ENCODE data around the gene STAB1. TPM values are rescaled to one million over a fixed set of nuclear protein-coding genes. Genes with fewer than 3 reads are reported as not detected.

Gene STAB1
- total RNA-seq, 2 experiments from 2014 or later, result not detected

- Mint-ChIP-seq H3K9me3 (no peaks in the 10 kb centered on the region), H3K27me3 (no peaks in the 10 kb centered on the region), H3K4me3 (no peak overlapping the region), H3K36me3 (ENCODE audit: low read depth) (peaks cover 31% of the 10 kb centered on the region), H3K4me1 (no peaks in the 10 kb centered on the region), H3K27ac (no peak overlapping the region)
- ChIA-PET POLR2A (no interaction called here), CTCF (no interaction called here)
- DNase-seq, result no peak
Observed at GRCh38 chr3:52483577-52484381, 11.4 kb upstream of the STAB1 start.

DNA sequence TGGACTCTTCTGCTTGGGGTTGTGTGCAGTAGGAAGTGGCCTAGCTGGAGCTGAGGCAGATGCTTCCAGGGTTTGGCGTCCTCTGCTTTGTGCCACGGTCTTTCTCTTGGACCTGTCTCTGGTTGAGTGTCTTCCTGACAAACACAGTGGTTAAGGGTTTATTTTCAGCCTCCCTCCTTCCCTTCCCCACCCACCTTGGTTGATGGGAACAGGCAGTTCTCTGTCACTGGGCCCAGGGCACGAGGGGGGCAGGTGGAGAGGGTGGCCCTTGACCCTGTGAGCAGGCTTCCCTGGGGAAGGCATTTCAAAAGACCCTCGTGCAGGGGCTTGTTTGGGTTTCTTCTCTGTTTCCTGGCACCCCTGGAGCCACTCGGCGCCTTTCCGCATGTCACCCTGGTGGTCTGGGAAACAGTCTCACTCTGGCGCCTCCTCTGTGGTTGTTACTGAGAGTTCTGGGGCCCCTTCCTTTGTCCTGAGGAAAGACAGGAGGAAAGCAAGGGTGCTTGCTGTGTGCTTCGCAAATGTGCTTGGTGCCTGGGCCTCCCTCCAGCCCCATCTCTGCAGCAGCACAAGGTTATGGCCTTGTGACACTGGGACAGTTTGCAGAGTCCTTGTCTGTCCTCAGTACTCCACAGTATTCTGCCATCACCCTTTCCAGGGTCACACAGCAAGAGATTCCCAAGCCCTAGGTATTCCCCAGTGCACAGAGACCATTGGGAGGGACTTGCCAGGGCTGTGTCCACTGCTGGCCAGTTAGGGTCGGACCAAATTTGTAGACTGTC, 10.3 kb upstream of the STAB1 start:
- DNase-seq, result no peak
- no peaks in the 10 kb centered on the region for H3K9me3 Mint-ChIP-seq
- H3K4me3 Mint-ChIP-seq, result no peak overlapping the region
- H3K36me3 Mint-ChIP-seq (ENCODE audit: low read depth), result peaks cover 25% of the 10 kb centered on the region
- CTCF ChIA-PET, result no interaction called here
- H3K4me1 Mint-ChIP-seq, result no peaks in the 10 kb centered on the region
- no peaks in the 10 kb centered on the region for H3K27me3 Mint-ChIP-seq
- no peak overlapping the region for H3K27ac Mint-ChIP-seq
- POLR2A ChIA-PET, result no interaction called here

GRCh38 chr3:52487050-52487787, 7.9 kb upstream of the STAB1 start:
- DNase-seq, result no peak
- ChIA-PET CTCF (no interaction called here), POLR2A (no interaction called here)
- no peaks in the 10 kb centered on the region for H3K27me3 Mint-ChIP-seq
- H3K9me3 Mint-ChIP-seq, result no peaks in the 10 kb centered on the region
- H3K36me3 Mint-ChIP-seq (ENCODE audit: low read depth), result peaks cover 16% of the 10 kb centered on the region
- H3K4me3 Mint-ChIP-seq, result no peak overlapping the region
- H3K27ac Mint-ChIP-seq, result no peak overlapping the region
- no peaks in the 10 kb centered on the region for H3K4me1 Mint-ChIP-seq

- CTCF ChIA-PET, result no interaction called here
- H3K27me3 Mint-ChIP-seq, result no peaks in the 10 kb centered on the region
- H3K36me3 Mint-ChIP-seq (ENCODE audit: low read depth), result peaks cover 22% of the 10 kb centered on the region
- POLR2A ChIA-PET, result no interaction called here
- no peaks in the 10 kb centered on the region for H3K9me3 Mint-ChIP-seq
- H3K4me1 Mint-ChIP-seq, result no peaks in the 10 kb centered on the region
- H3K4me3 Mint-ChIP-seq, result no peak overlapping the region
- no peak overlapping the region for H3K27ac Mint-ChIP-seq
- no peak for DNase-seq
Observed at GRCh38 chr3:52487788-52488691, 7.1 kb upstream of the STAB1 start.

GRCh38 chr3:52488746-52489145, 6.4 kb upstream of the STAB1 start:
- DNase-seq, result no peak
- Mint-ChIP-seq H3K27ac (no peak overlapping the region), H3K36me3 (ENCODE audit: low read depth) (peaks cover 22% of the 10 kb centered on the region), H3K4me1 (no peaks in the 10 kb centered on the region), H3K4me3 (no peak overlapping the region), H3K9me3 (no peaks in the 10 kb centered on the region), H3K27me3 (no peaks in the 10 kb centered on the region)
- ChIA-PET CTCF (no interaction called here), POLR2A (no interaction called here)

- POLR2A ChIA-PET, result no interaction called here
Observed at GRCh38 chr3:52489453-52489852, 5.7 kb upstream of the STAB1 start.

GRCh38 chr3:52490035-52490938, 4.9 kb upstream of the STAB1 start:
- ChIA-PET CTCF (no interaction called here), POLR2A (interaction anchor here (1.1 kb wide), 1 partner anchor 10 kb away, joined by 4 read pairs; no protein-coding TSS in a partner anchor)
- Mint-ChIP-seq H3K27me3 (no peaks in the 10 kb centered on the region), H3K4me1 (no peaks in the 10 kb centered on the region), H3K36me3 (ENCODE audit: low read depth) (peaks cover 22% of the 10 kb centered on the region), H3K9me3 (no peaks in the 10 kb centered on the region), H3K27ac (no peak overlapping the region), H3K4me3 (no peak overlapping the region)
- no peak for DNase-seq

More at GRCh38 chr3:52489453-52489852, 5.7 kb upstream of the STAB1 start:
- Mint-ChIP-seq H3K4me3 (no peak overlapping the region), H3K4me1 (no peaks in the 10 kb centered on the region), H3K27ac (no peak overlapping the region), H3K36me3 (ENCODE audit: low read depth) (peaks cover 22% of the 10 kb centered on the region), H3K9me3 (no peaks in the 10 kb centered on the region), H3K27me3 (no peaks in the 10 kb centered on the region)
- CTCF ChIA-PET, result no interaction called here
- DNase-seq, result no peak

DNA sequence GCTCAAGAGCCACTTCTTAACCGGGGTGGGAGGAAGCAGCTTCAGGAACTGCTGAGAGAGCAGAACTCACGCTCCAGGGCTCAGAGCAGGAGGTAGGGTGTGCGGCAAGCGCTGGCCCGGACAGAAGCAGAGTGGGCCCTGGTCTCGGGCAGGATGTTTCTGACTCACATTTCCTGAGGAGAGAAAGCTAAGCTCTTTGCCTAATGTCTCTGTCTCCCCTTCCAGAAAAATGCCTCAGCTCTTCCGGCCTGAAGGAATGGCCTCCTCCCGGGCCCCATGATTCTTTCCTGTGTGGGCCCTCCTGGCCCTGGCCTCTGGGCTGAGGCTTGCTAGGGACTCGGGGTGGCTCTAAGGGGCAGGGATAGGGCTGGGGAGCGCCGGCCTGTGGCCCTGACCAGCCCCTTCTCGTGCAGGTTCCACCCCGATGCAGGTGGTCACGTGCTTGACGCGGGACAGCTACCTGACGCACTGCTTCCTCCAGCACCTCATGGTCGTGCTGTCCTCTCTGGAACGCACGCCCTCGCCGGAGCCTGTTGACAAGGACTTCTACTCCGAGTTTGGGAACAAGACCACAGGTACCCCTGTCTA, 4.1 kb upstream of the STAB1 start:
- Mint-ChIP-seq H3K9me3 (no peaks in the 10 kb centered on the region), H3K36me3 (ENCODE audit: low read depth) (peaks cover 20% of the 10 kb centered on the region), H3K27me3 (no peaks in the 10 kb centered on the region), H3K4me1 (no peaks in the 10 kb centered on the region), H3K4me3 (no peak overlapping the region), H3K27ac (no peak overlapping the region)
- ChIA-PET POLR2A (interaction anchor here (1.1 kb wide), 1 partner anchor 10 kb away, joined by 4 read pairs; no protein-coding TSS in a partner anchor), CTCF (no interaction called here)
- no peak for DNase-seq

DNA sequence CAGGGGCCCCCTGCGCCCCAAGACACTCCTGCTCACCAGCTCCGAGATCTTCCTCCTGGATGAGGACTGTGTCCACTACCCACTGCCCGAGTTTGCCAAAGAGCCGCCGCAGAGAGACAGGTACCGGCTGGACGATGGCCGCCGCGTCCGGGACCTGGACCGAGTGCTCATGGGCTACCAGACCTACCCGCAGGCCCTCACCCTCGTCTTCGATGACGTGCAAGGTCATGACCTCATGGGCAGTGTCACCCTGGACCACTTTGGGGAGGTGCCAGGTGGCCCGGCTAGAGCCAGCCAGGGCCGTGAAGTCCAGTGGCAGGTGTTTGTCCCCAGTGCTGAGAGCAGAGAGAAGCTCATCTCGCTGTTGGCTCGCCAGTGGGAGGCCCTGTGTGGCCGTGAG, 3.1 kb upstream of the STAB1 start:
- CTCF ChIA-PET, result no interaction called here
- Mint-ChIP-seq H3K4me3 (no peak overlapping the region), H3K4me1 (no peaks in the 10 kb centered on the region), H3K27me3 (no peaks in the 10 kb centered on the region), H3K36me3 (ENCODE audit: low read depth) (peaks cover 20% of the 10 kb centered on the region), H3K9me3 (no peaks in the 10 kb centered on the region), H3K27ac (no peak overlapping the region)
- POLR2A ChIA-PET, result no interaction called here
- DNase-seq, result no peak

- H3K4me1 Mint-ChIP-seq, result peaks cover 3% of the 10 kb centered on the region
- H3K36me3 Mint-ChIP-seq (ENCODE audit: low read depth), result peaks cover 17% of the 10 kb centered on the region
- DNase-seq, result no peak
Observed at GRCh38 chr3:52493232-52494017, 1.7 kb upstream of the STAB1 start.

GRCh38 chr3:52494445-52494844, 693 bp upstream of the STAB1 start:
- Mint-ChIP-seq H3K9me3 (no peaks in the 10 kb centered on the region), H3K4me3 (no peak overlapping the region), H3K27ac (no peak overlapping the region), H3K27me3 (no peaks in the 10 kb centered on the region), H3K36me3 (ENCODE audit: low read depth) (peaks cover 14% of the 10 kb centered on the region), H3K4me1 (peaks cover 3% of the 10 kb centered on the region)
- no peak for DNase-seq
- POLR2A ChIA-PET, result no interaction called here
- CTCF ChIA-PET, result no interaction called here

More at GRCh38 chr3:52493232-52494017, 1.7 kb upstream of the STAB1 start:
- ChIA-PET CTCF (no interaction called here), POLR2A (interaction anchor here (0.7 kb wide), 1 partner anchor 207 kb away, joined by 3 read pairs; no protein-coding TSS in a partner anchor)
- Mint-ChIP-seq H3K9me3 (no peaks in the 10 kb centered on the region), H3K27me3 (no peaks in the 10 kb centered on the region), H3K27ac (no peak overlapping the region), H3K4me3 (no peak overlapping the region)

All from activated CD4-positive, alpha-beta memory T cell treated with anti-CD3 and anti-CD28 coated beads, Interleukin-2, amount 10 ng/mL, durations not matched to agents 7 days and 5 days (primary cell).